GM13976 (cell line): ENCODE measurements around the gene LMF2.

Experiments
- DNase-seq: peaks from one replicate; pipeline ENCODE4 v3.0.0; 2012; ENCODE audit warnings: low spot score
- in situ Hi-C: fragments of 300-500 bp; cut with MboI; formaldehyde crosslinking; loops from one replicate; pipeline ENCODE4 v1.12.0; 2022; ENCODE audit warnings: low sequenced_read_pairs, mixed read lengths, inconsistent platforms; ENCODE audit not compliant: unreplicated experiment
- TF ChIP-seq, protein P1 (sequence below): IDR thresholded peaks from 2 replicates; pipeline ENCODE4 v1.5.1; 2012; ENCODE audit warnings: borderline replicate concordance, mild to moderate bottlenecking; ENCODE audit not compliant: insufficient read depth; ENCODE audit errors: extremely low read depth, missing control alignments, control extremely low read depth

The LMF2 gene

DNA sequence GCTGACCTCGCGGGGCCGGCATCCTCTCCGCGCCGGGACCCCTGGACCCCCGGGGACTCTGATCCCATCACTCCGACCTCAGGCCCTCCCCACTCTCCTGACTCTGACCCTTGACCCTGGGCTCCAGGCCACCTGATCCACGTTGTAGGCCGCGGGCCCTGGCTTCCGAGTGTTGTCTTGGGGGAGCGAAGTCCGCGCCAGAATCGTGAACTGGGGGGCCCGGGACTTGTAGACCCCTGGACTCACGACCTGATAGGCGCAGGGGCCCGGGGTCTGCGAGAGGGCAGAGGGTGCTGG is 23.0 kb upstream of the LMF2 start:
- TF ChIP-seq, protein P1, sequence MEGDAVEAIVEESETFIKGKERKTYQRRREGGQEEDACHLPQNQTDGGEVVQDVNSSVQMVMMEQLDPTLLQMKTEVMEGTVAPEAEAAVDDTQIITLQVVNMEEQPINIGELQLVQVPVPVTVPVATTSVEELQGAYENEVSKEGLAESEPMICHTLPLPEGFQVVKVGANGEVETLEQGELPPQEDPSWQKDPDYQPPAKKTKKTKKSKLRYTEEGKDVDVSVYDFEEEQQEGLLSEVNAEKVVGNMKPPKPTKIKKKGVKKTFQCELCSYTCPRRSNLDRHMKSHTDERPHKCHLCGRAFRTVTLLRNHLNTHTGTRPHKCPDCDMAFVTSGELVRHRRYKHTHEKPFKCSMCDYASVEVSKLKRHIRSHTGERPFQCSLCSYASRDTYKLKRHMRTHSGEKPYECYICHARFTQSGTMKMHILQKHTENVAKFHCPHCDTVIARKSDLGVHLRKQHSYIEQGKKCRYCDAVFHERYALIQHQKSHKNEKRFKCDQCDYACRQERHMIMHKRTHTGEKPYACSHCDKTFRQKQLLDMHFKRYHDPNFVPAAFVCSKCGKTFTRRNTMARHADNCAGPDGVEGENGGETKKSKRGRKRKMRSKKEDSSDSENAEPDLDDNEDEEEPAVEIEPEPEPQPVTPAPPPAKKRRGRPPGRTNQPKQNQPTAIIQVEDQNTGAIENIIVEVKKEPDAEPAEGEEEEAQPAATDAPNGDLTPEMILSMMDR, result no peak
- DNase-seq, result no peak
- in situ Hi-C loops, result no loop called here

DNA sequence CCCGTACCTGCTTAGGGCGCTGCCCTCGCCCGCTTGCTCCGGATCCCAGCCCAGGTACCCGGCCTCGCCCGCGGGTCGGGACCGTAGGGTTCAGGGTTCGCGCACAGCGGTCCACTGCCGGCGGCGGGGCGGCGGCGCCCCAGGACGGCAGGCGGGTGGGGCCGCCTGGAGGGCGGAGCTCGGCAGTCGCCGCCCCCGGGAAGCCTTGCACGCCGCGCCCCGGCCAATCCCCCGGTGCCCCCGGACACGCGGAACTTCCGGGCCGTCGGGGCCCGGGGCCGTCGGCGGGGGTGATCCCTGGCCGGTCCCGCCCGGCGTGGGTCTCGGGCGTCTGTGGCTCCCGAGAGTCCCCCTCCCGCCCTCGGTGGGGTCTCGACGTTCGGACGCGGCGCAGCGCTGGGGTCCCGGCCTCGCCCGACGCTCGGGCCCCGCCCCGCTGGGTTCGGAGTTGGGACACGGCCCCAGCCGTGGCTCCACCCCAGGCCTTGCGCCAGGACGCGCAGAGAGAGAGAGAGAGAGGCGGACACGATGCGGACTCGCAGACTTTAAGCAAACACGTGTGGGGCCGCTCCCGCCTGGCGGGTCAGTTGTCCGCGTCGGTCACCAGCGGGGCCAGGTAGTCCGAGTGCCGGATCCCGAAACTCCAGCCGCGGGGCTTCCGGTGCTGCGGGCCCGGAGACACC is 22.5 kb upstream of the LMF2 start, which contains the start of gene TYMP:
Gene TYMP (minus strand): TSS at position 116 of the 683 bp plus-strand sequence. CDS start 303 bp downstream, outside the sequence.
- in situ Hi-C loops, result no loop called here
- TF ChIP-seq, protein P1, result no peak
- DNase-seq, result peak; percentile 88

DNA sequence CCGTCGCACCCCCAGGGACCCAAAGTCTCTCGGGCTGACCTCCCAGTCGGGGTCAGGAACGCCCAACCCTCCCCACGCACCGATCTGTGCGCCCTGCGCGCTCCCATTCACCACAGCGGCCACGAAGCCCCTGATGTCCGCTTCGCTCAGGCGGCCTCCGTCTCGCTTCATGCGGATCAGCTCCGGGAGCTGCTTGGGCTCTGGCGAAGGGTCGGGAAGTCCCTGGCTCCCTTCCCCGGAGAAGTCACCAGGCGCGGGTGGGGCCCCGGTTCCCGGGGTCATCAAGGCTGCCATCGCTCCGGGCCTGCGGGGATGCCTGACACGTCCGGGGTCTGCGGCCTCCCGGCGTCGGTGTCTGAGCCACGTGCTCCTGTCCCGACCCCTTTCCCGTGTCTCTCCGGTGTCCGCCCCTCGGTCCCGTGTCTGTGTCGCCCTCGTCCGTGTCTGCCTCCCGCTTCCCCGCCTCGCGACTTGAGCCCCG is 22.0 kb upstream of the LMF2 start:
- in situ Hi-C loops, result no loop called here
- TF ChIP-seq, protein P1, result no peak
- no peak for DNase-seq

DNA sequence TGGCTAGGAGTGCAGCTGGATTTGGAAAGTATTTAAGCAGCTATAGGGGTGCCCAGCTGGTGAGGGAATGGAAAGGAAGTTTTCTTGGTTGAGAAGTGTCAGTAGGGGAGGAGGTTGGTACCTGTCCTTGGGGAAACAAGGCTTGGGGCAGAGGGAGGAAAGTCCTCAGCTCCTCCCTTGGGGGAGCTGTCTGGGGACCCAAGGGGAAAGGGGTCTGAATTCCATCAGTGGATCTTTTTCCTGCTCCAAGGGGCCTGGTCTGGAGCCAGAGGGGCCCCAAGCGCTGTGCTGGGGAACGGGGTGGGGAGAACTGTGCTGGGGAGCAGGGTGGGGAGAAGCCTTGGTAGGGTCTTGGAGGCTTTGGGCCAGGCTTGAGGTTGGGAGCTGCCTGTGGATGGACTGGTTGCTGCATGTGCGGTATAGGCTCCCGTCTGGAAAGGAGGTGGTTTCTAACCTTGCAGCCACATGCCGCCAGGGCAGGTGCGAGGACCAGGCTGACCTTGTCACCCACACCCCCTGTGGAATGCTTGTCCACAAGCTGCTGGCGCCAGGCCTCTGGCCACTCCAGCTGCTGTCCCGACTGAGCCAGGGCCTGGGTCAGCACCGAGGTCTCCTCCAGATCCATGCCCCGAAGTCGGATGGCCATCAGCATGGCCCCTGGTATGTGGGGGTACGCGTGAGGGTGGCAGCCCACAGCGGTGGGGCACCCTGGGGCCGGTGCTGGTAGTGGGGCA is 21.3 kb upstream of the LMF2 start:
- in situ Hi-C loops, result no loop called here
- DNase-seq, result no peak
- TF ChIP-seq, protein P1, result no peak

DNA sequence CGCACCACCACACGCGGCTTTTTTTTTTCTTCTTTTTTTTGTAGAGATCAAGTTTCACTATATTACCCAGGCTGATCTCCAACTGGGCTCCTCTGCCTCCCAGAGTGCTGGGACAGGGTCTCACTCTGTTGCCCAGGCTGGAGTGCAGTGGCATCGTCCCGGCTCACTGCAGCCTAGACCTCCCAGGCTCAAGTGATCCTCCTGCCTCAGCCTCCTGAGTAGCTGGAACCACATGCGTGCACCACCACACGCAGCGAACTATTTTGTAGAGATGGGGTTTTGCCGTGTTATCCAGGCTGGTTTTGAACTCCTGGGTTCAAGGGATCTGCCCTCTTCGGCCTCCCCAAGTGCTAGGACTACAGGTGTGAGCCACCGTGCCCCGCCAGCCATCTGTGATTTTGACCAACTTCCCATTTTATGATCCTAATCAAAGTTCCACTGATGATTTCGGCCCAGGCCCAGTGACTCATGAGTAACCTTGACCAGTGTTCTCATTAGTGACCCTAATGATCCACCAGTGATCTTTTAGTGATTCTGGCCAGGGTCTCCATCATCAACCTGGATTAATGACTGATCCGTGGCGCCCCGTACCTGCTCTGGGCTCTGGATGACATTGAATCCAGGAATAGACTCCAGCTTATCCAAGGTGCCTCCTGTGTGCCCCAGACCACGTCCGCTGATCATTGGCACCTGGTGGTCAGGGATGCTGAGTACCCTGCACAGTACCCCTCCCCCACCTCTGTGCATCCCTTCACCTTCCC is 20.6 kb upstream of the LMF2 start:
- in situ Hi-C loops, result no loop called here
- TF ChIP-seq, protein P1, result no peak

DNA sequence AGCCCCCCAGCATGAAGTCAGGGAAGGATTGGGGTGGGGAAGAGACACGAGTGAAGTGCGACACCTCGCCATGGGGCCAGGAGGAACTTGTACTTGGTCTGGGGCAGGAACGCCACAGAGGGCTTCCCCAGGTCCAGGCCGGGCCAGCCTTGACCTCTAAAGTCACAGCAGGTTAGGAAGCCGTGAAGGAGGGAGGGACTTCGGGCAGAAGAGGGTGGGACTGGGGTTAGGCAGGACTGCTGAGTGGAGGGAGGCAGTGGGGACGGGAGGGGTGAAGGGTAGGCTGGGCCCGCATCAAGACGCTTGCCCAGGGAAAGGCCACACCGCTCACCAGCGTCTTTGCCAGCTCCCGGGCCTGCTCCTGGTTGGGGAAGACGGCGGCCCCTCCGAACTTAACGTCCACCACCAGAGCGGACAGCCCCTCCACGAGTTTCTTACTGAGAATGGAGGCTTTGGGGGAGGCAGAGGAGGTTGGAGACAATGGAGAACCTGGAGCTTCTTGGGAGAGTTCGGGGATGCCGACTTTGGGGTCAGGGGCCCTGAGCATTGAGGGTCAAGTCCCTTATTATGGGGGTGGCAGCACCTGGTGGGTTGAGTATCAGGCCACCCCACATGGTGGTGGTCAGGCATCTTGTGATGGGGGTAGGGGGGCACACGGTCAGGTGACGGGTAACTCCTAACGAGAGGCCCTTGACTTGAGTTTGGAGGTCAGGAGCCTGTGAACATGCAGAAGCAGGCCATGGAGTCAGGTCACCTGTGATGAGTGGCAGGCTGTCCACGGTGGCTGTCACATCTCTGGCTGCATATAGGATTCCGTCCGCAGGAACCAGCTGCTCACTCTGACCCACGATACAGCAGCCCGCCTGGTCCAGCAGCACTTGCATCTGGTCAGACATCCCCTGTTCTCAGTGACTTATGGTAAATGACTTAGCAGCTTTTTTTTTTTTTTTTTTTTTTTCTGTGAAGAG is 19.6 kb upstream of the LMF2 start:
- peak; percentile 81 for DNase-seq
- TF ChIP-seq, protein P1, result no peak
- in situ Hi-C loops, result no loop called here

More for the DNA sequence above, 20.6 kb upstream of the LMF2 start:
- no peak for DNase-seq
